Ovary (tissue), 9 donors: ENCODE results near the gene LYST. TPM values are rescaled to one million over a fixed set of nuclear protein-coding genes. Genes with fewer than 3 reads are reported as not detected.

Source experiments
- DNase-seq, 5 donors: peaks; one replicate each; pipeline ENCODE4 v3.0.0-alpha.2; 2019 to 2020
- H3K27ac ChIP-seq, 2 donors: fragments of 200-600 bp; one replicate each; pipeline versions ENCODE4 v1.5.1 to v1.8.0; 2019 to 2022
- H3K27me3 ChIP-seq: fragments of 200-600 bp; one replicate; pipeline ENCODE4 v1.8.0; 2022
- H3K36me3 ChIP-seq: fragments of 200-600 bp; sonication (generic); one replicate; pipeline ENCODE4 v1.5.1; 2019
- H3K4me1 ChIP-seq: one replicate; pipeline ENCODE4 v1.8.1; 2013; ENCODE audit warnings: mild to moderate bottlenecking, moderate library complexity; ENCODE audit not compliant: insufficient read depth
- H3K4me3 ChIP-seq: fragments of 200-600 bp; sonication (generic); one replicate; pipeline ENCODE4 v1.5.1; 2017
- H3K9me3 ChIP-seq, 2 donors: fragments of 200-600 bp in 1 of 2; sonication (generic) in 1 of 2; one replicate each; pipeline versions ENCODE4 v1.5.1 to v1.8.1; 2013 to 2019; ENCODE audit warnings: mild to moderate bottlenecking in 1 of 2, moderate library complexity in 1 of 2
- EP300 ChIP-seq: sonication (generic); formaldehyde crosslinking; IDR thresholded peaks from one replicate; pipeline ENCODE4 v1.6.1; 2017; ENCODE audit warnings: antibody characterized with exemption
- POLR2A ChIP-seq: fragments of 450-650 bp; IDR thresholded peaks from one replicate; pipeline ENCODE4 v1.6.1; 2017; ENCODE audit warnings: antibody characterized with exemption, mild to moderate bottlenecking, moderate library complexity
- WGBS, 3 donors: extraction: QIAGEN DNeasy Blood & Tissue Kit in 1 of 3; methylation state at CpG; one replicate each; pipeline versions ENCODE4 v1.1.5 to v1.1.7; 2013 to 2017; 5-methylcytosine and 5-hydroxymethylcytosine counted together
- intact Hi-C, 4 donors: fragments of 100-400 bp; cut with DNase I; formaldehyde crosslinking; loops; one replicate each; pipeline versions ENCODE4 v1.11.0 to v1.15.1; 2022 to 2023
- polyA plus RNA-seq, 2 donors: library from polyadenylated mRNA; stranded (reverse); fragments of 200-250 nt in 1 of 2; fragments of 350-450 nt in 1 of 2; fragmentation: Illumina TruSeq in 1 of 2; extraction: RNeasy Lipid Tissue Mini Kit (QIAGEN cat#74804) in 1 of 2; gene quantifications; one replicate each; pipeline ENCODE4 v1.2.3, GENCODE V29; 2013 to 2014
- total RNA-seq, 7 donors: library from RNA; depleted of rRNA in 2 of 7; stranded (reverse); fragments of >200 nt in 2 of 7; fragmentation: NEBNext Ultra II Directional in 3 of 7; extraction: Animal tissue kit (Norgen Biotek cat#: 25700) in 3 of 7; gene quantifications; one replicate each; pipeline versions ENCODE4 v1.1.0 to v1.2.4, GENCODE V29; 2016 to 2023
- TF ChIP-seq, protein P1 (sequence below), 3 donors: fragments of 450-650 bp in 2 of 3; fragments of 200-600 bp in 1 of 3; IDR thresholded peaks; one replicate each; pipeline versions ENCODE4 v1.5.1 to v1.8.0; 2016 to 2022; ENCODE audit warnings: antibody characterized with exemption in 3 of 3, mild to moderate bottlenecking in 1 of 3
- donor health status: DM: no; HTN: no; CAD: no; lungs with moderate emphysema.
- donor health status: DM: no; HTN: no; CAD: no.
- donor health status: Bipolar disorder and iron deficiency.
- donor health status: DM: yes; HTN: yes; CAD: no.
- donor health status: DM: no; HTN: no; CAD: no.
- donor health status: DM: yes; HTN: yes; CAD: no.

The LYST gene
- total and polyA plus RNA-seq, 9 donors, result 6.8 to 29.2 (median 21.7) TPM

DNA sequence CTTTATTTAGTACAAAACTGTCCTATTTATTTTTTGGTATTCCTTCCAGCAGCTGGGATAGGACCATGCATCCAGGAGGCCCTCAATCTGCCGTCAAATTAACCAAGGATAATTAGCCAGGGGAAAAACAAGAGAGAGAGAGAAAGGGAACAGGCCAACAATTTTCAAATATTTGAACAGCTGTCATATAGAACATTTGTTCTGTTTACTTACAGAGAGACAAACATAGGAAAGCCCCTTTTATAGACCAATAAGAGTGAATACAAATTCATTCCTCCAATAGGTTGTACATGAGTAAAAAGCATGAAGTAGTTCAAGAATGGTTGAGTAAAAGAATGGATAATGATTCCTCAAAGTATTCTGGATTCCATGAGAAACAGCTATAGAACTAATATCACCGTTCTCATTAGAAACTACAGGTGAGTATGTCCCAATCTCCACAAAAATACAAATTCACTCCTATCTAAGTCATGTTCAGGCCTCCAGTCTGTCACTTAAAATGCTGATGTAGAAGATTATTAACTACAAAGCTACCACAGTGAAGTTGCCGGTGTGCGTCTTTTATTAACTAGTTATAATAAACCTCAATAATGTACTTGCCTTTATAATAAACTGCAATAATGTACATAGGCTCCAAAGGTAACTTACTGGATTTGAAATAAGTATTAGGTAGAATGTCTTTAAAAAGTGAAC lies 152.4 kb downstream of the LYST start:
- H3K4me1 ChIP-seq, result no peaks in the 10 kb centered on the region
- no peak overlapping the region for H3K4me3 ChIP-seq
- no peaks in the 10 kb centered on the region for H3K36me3 ChIP-seq
- WGBS, 3 donors, result 91 to 93% (median 92%) methylated on average over 4 of the region's 4 CpGs
- DNase-seq, result no peak
- no peak overlapping the region for H3K27ac ChIP-seq
- no peaks in the 10 kb centered on the region for H3K27me3 ChIP-seq
- intact Hi-C loops, result no loop called here
- H3K9me3 ChIP-seq, result no peaks in the 10 kb centered on the region
- no peak for TF ChIP-seq POLR2A
- TF ChIP-seq, protein P1, sequence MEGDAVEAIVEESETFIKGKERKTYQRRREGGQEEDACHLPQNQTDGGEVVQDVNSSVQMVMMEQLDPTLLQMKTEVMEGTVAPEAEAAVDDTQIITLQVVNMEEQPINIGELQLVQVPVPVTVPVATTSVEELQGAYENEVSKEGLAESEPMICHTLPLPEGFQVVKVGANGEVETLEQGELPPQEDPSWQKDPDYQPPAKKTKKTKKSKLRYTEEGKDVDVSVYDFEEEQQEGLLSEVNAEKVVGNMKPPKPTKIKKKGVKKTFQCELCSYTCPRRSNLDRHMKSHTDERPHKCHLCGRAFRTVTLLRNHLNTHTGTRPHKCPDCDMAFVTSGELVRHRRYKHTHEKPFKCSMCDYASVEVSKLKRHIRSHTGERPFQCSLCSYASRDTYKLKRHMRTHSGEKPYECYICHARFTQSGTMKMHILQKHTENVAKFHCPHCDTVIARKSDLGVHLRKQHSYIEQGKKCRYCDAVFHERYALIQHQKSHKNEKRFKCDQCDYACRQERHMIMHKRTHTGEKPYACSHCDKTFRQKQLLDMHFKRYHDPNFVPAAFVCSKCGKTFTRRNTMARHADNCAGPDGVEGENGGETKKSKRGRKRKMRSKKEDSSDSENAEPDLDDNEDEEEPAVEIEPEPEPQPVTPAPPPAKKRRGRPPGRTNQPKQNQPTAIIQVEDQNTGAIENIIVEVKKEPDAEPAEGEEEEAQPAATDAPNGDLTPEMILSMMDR (IDR thresholded peaks at IDR 0.05), result no peak
- no peak for TF ChIP-seq EP300

DNA sequence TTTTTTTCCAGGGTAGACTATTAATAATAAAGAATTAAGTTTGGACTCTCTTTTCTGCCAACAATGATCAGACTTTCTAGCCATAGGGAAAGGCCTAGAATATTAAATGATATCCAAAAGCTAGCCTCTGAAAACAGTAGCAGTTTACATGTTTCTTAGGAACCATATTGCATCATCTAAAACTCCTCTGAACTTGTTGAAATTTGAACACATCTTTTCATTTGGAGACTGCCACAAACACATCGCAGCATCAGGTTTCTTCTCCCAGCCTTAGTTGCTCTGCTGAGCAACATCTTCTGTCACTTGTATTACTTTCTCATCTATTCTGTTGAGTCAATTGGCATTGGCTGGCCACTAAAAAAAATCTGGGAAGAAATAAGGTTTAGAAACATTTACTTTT lies 153.9 kb downstream of the LYST start:
- Histone ChIP-seq H3K27me3 (no peaks in the 10 kb centered on the region), H3K9me3 (no peaks in the 10 kb centered on the region), H3K4me1 (no peaks in the 10 kb centered on the region), H3K4me3 (no peak overlapping the region), H3K27ac (no peak overlapping the region), H3K36me3 (no peaks in the 10 kb centered on the region)
- 92 to 97% (median 95%) methylated on average over 1 of the region's 1 CpG for WGBS, 3 donors
- DNase-seq, result no peak
- no peak for TF ChIP-seq EP300
- TF ChIP-seq, protein P1 (IDR thresholded peaks at IDR 0.05), result no peak
- no peak for TF ChIP-seq POLR2A
- intact Hi-C loops, result no loop called here

DNA sequence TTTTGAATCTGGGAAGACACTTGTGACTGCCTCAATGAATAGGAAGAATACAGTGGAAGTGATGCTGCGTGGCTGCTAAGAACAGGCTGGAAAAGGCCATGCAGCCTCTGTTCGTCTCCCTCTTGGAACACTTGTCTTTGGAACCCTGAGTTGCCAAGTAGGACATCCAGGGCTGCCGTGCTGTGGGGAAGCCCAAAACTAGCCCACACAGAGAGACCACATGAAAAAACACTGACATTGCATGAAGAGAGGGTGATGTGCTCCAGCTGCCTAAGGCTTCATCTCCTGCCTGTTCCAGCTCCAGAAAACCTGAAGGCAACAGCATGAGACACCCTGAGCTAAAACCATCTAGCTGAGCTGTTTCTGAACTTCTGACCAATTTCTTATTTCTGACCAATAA lies 156.0 kb downstream of the LYST start:
- Histone ChIP-seq H3K36me3 (no peaks in the 10 kb centered on the region), H3K4me3 (no peak overlapping the region), H3K27me3 (no peaks in the 10 kb centered on the region), H3K27ac (no peak overlapping the region), H3K9me3 (no peaks in the 10 kb centered on the region), H3K4me1 (no peaks in the 10 kb centered on the region)
- intact Hi-C loops, result no loop called here
- TF ChIP-seq EP300, result no peak
- no peak for TF ChIP-seq POLR2A
- TF ChIP-seq, protein P1 (IDR thresholded peaks at IDR 0.05), result no peak
- DNase-seq, result no peak
- WGBS, 3 donors, result 33 to 45% (median 35%) methylated on average over 3 of the region's 3 CpGs

DNA sequence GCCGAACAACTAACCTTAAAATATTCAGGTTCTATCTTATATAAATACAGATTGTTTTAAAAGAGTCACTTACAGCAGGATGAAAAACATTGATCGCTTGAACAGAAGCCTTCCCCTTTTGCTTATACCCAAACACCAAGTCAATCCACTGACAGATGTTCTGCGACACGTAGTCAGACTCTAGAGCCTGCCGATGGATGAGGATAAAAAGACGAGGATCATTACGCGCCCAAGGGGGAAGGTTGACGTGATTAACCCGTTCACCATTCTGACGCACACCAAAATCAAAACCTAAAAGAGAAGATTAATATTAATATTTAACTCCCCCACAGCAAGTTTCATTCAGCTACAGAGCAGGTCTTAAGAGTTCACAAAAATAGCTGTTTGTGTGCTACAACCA lies 157.7 kb downstream of the LYST start:
- Histone ChIP-seq H3K4me1 (no peaks in the 10 kb centered on the region), H3K9me3 (no peaks in the 10 kb centered on the region), H3K4me3 (no peak overlapping the region), H3K27ac (no peak overlapping the region), H3K27me3 (no peaks in the 10 kb centered on the region), H3K36me3 (no peaks in the 10 kb centered on the region)
- no peak for TF ChIP-seq EP300
- no peak for TF ChIP-seq POLR2A
- TF ChIP-seq, protein P1 (IDR thresholded peaks at IDR 0.05), result no peak
- no peak for DNase-seq
- intact Hi-C loops, result no loop called here
- 92 to 96% (median 95%) methylated on average over 11 of the region's 11 CpGs for WGBS, 3 donors
